NCI-H1105 treated with DMSO at 0.1 percent for 48 hours (cell line): ENCODE data around the gene DGKQ.

Source experiments
- DNase-seq: peaks from one replicate; lab custom pipeline; 2025; lab: John Stamatoyannopoulos, UW

Gene DGKQ

GRCh38 chr4:961351-962230, 11.8 kb downstream of the DGKQ start:
- no peak for DNase-seq

- DNase-seq, result no peak
Measured at GRCh38 chr4:960636-961350, 12.6 kb downstream of the DGKQ start.

GRCh38 chr4:960140-960635, 13.2 kb downstream of the DGKQ start:
- DNase-seq, result no peak

- no peak for DNase-seq
Measured at GRCh38 chr4:959338-960139, 13.8 kb downstream of the DGKQ start.

- DNase-seq, result no peak
Measured at GRCh38 chr4:958696-959337, 14.6 kb downstream of the DGKQ start.

GRCh38 chr4:958314-958665, 15.1 kb downstream of the DGKQ start:
- DNase-seq, result no peak

- DNase-seq, result no peak
Measured at GRCh38 chr4:957581-958313, 15.6 kb downstream of the DGKQ start.

- no peak for DNase-seq
Measured at GRCh38 chr4:957231-957580, 16.2 kb downstream of the DGKQ start.

- DNase-seq, result no peak
Measured at GRCh38 chr4:956531-957230, 16.7 kb downstream of the DGKQ start.

GRCh38 chr4:955931-956381, 17.4 kb downstream of the DGKQ start:
- no peak for DNase-seq

- no peak for DNase-seq
Measured at GRCh38 chr4:955161-955921, 18.0 kb downstream of the DGKQ start.

GRCh38 chr4:954211-955020, 19.0 kb downstream of the DGKQ start:
- DNase-seq, result no peak

GRCh38 chr4:953574-953915, 19.8 kb downstream of the DGKQ start:
- DNase-seq, result no peak

- no peak for DNase-seq
Measured at GRCh38 chr4:952881-953573, 20.3 kb downstream of the DGKQ start.

GRCh38 chr4:951594-952468, 21.5 kb downstream of the DGKQ start:
- no peak for DNase-seq

- no peak for DNase-seq
Measured at GRCh38 chr4:951186-951585, 22.2 kb downstream of the DGKQ start.
